CD4-positive, alpha-beta T cell treated with Interleukin-15 for 1 hour (primary cell): Measurements from ENCODE around the gene AARS2.
"Not testable (repeated sequence)": the region's sequence is repeated elsewhere in the genome, so short reads cannot be mapped to it uniquely, and the experiment has no call there.

Experiments used
- DNase-seq: peaks from one replicate; pipeline ENCODE4 v3.0.0-alpha.2; 2020

The AARS2 gene

GRCh38 chr6:44328203-44328602 is 15.1 kb upstream of the AARS2 start:
- not testable (repeated sequence) for DNase-seq

DNA sequence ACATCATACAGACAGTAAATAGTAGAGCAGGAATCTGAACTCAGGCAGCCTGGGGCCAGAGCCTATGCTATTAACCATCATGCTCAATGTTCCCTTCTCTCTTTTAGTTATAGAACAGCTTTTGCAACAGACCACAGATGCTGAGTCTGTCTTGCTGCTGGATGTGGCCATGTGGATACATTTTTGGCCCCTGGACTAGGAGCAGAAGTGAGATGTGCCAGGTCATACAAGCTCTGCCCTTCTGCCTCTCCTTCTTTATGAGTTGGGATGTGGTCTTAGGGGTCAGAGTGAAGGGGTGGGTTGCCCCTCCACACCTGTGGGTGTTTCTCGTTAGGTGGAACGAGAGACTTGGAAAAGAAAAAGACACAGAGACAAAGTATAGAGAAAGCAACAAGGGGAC is 14.6 kb upstream of the AARS2 start:
- DNase-seq: no peak

GRCh38 chr6:44327096-44327495 is 13.9 kb upstream of the AARS2 start:
- DNase-seq: no peak

DNA sequence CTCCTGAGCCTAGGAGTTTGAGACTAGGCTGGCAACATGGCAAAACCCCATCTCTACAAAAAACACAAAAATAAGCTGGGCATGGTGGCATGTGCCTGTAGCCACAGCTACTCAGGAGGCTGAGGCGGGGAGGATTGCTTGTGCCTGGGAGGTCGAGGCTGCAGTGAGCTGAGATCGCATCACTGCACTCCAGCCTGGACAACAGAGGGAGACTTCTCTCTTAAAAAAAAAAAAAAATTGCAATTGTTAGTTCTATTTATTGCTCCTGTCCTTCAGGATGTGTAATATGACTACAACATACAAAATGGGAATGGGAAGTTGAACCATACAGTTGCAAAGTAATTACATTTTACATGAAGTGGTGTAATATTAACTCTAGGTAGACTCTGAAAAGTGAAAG is 8.1 kb upstream of the AARS2 start:
- DNase-seq: no peak

DNA sequence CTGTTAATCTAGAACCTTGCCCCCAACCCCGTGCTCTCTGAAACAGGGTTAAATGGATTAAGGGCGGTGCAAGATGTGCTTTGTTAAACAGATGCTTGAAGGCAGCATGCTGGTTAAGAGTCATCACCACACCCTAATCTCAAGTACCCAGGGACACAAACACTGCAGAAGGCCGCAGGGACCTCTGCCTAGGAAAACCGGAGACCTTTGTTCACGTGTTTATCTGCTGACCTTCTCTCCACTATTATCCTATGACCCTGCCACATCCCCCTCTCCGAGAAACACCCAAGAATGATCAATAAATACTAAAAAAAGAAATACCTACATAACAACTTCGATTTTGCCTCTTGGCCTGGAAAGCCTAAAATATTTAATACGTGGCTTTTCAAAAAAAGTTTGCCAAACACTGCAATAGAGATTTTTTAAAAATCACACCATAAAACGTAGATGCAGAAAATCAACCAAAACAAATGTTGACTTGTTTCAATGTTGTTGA is 4.0 kb upstream of the AARS2 start:
- not testable (repeated sequence) for DNase-seq

GRCh38 chr6:44316481-44316880 is 3.3 kb upstream of the AARS2 start:
- DNase-seq: no peak

DNA sequence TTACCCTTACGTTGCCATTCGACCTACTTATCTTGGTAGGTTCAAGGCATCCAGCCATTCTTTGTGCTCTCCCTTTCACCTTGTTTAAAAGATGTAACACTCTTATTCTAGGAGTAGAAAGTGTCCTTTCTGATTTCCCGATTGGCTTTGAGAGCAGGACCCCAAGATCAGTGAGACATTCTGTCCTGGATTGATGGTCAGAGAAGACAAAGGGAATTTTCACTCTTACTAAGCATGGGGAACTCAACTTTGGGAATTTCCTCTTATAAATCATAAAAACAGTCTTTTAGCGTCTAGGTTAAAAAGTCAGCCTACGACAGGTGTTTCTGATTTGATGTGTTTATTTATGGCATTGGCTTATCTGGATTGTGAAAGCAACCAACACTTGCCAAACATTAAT is 2.8 kb upstream of the AARS2 start:
- DNase-seq: no peak

GRCh38 chr6:44315516-44315915 is 2.4 kb upstream of the AARS2 start:
- no peak for DNase-seq

DNA sequence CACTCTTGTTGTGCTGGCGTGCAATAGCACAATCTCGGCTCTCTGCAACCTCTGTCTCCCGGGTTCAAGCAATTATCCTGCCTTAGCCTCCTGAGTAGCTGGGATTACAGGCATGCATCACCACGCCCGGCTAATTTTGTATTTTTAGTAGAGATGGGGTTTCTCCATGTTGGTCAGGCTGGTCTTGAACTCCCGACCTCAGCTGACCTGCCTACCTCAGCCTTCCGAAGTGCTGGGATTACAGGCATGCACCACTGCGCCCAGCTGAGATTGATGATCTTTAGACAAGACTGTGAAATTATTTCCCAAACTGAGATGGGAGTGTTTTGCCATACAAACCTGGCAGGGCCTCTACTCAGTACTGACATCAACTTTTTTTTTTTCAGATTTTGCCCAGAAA is 1.5 kb upstream of the AARS2 start:
- DNase-seq: not testable (repeated sequence)

GRCh38 chr6:44311767-44312166 is 1.4 kb downstream of the AARS2 start:
- no peak for DNase-seq

- no peak for DNase-seq
Measured at GRCh38 chr6:44311304-44311703, 1.8 kb downstream of the AARS2 start.

DNA sequence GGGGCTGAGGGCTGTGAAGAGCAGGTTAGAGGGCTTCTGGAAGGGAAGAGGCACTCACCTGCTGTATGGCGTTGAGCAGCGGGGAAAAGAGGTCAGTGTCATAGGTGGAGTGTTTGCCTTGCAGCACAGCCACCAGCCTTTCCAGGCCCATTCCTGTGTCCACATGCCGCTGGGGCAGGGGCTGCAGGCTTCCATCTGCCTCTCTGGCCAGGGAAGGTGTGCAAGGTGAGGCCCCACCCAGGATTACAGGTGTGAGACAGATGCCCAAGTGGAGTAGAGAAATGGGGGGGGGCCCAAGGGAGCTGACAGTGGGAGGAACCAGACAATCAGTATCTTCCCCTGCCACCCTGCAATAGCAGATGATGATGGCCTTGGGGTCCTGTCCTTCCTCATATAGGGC is 2.9 kb downstream of the AARS2 start:
- no peak for DNase-seq

GRCh38 chr6:44309631-44310030 is 3.5 kb downstream of the AARS2 start:
- no peak for DNase-seq

GRCh38 chr6:44309092-44309491 is 4.1 kb downstream of the AARS2 start:
- DNase-seq: no peak

GRCh38 chr6:44307217-44307616 is 5.9 kb downstream of the AARS2 start:
- no peak for DNase-seq

DNA sequence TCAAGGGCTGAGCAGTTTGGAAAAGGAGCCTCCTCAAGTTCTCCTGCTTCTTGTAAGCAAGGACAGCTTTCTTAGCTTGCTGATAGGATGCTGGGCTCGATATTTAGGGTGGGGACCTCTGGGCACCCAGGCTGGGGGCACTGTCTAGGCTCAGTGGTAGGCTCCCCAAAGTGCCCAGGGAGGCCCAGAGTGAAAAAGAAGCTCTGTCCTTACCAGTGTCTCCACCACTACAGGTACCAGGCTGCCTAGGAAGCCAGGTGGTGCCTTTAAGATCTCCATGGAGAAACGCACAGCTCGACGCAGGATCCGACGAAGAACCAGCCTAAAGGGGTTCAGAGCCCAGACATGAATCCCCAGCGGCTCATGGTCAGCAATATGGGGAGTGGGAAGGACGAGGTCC is 6.4 kb downstream of the AARS2 start:
- DNase-seq: no peak

DNA sequence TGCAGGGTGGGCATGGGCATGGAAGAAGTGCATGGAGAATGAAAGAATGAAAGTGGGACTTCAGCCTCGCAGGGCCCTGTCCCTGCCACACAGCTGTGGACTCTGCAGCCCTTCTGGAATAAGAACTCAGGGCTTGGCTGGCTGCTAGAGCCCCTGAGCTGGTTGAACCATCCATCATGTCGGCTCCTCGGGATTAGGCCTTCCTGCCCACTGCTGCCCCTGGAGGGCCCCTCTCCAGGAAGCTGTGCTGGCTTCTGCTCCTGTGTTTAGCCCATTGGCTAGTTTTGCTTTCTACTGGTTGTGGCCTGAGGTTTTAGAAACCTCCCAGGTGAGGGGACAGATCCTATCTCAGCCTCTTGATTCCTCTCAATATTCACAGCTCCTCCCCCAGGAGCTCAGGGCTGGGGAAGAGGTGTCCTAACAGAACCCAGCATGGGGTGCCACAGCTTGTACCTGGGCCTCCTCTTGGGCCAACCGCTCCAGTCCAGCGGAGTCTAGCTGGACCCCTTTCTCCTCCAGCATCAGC is 7.9 kb downstream of the AARS2 start:
- DNase-seq: no peak

GRCh38 chr6:44304282-44305199 is 8.6 kb downstream of the AARS2 start:
- DNase-seq: peak; percentile 47

DNA sequence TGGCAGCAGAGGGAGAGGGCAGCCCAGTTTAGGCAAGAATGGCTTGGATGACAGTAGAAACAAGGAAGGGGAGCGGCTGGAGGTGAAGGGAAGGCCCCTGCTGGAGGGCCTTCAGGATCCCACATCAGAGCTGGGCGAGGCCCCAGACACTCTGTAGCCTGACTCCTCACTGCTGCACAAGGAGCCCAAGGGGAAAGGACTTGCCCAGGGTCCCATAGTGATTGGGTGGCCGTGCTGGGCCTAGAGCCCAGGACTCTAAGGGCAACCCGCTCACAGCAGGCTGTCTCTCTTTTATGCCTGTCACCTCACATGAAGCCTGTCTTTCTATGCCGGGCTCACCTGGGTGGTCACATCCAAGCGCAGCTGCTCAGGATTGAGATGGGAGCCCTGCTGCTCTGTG is 9.3 kb downstream of the AARS2 start:
- DNase-seq: no peak

GRCh38 chr6:44302856-44303255 is 10.3 kb downstream of the AARS2 start:
- DNase-seq: no peak

- DNase-seq: no peak
Measured at GRCh38 chr6:44301782-44302564, 11.2 kb downstream of the AARS2 start.

- DNase-seq: no peak
Measured at GRCh38 chr6:44301106-44301505, 12.0 kb downstream of the AARS2 start.

GRCh38 chr6:44300292-44300823 is 12.8 kb downstream of the AARS2 start:
- DNase-seq: no peak
